ENCODE results near the gene RBM4. TPM values are rescaled to one million over a fixed set of nuclear protein-coding genes. Genes with fewer than 3 reads are reported as not detected.

Gene RBM4
- total and polyA plus RNA-seq, 9 of the 15 experiments (the other 6 are each of a cell fraction or from before 2014, with no cell fraction given) = 81.6 to 233 (median 122) TPM

DNA sequence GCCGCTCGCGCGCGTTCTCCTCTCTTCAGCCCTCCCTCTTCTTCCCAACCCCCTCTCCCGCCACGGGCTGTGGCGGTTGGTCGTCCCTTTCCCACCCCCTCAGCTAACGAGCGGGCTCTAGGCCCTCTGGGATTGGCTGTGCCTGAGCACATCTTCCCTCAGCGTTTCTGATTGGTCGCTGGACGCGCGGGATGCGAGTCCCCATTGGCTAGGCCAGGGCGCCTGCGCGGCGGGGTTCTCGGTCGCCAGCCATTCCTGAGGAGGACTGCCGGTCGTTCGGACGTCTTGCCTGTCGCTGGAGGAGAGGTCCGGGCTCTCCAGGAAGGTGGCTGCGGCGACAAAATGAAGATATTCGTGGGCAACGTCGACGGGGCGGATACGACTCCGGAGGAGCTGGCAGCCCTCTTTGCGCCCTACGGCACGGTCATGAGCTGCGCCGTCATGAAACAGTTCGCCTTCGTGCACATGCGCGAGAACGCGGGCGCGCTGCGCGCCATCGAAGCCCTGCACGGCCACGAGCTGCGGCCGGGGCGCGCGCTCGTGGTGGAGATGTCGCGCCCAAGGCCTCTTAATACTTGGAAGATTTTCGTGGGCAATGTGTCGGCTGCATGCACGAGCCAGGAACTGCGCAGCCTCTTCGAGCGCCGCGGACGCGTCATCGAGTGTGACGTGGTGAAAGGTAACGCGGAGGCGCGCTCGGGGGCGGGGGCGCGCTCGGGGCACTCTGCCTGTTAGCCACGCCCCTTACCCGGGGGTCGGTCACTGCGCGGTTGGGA, 21.9 kb upstream of the RBM4 start, which contains the start of gene RBM14 (continued):
- TF ChIP-seq IRF2 (CRISPR knock-in tag; IDR thresholded peaks at IDR 0.05) (no peak), WHSC1 (IDR thresholded peaks at IDR 0.05; ENCODE audit: low read length) (no peak), TCF3 (CRISPR knock-in tag; IDR thresholded peaks at IDR 0.05) (peak; percentile 2), ZBTB49 (CRISPR knock-in tag; IDR thresholded peaks at IDR 0.05; ENCODE audit: borderline replicate concordance) (no peak), ZFP36 (IDR thresholded peaks at IDR 0.05; ENCODE audit: low read depth, low read length, partially characterized antibody) (no peak), ZNF217 (CRISPR knock-in tag; IDR thresholded peaks at IDR 0.05) (no peak), TBP (optimal IDR thresholded peaks at IDR 0.05; ENCODE audit: low read depth, low read length) (peak; percentile 97), MLX (CRISPR knock-in tag; conservative IDR thresholded peaks at IDR 0.05) (peak in 1 of 2 experiments; percentile 63; a peak in 1 of 4 replicates), PCBP1 (IDR thresholded peaks at IDR 0.05; ENCODE audit: low read depth, low read length, poor library complexity, severe bottlenecking) (no peak), NFIC (IDR thresholded peaks at IDR 0.05) (peak; percentile 64; the same call in 1 of the 2 replicates), CHD2 (IDR thresholded peaks at IDR 0.05; ENCODE audit: low read depth, low read length) (peak; percentile 82), PYGO2 (tag; IDR thresholded peaks at IDR 0.05) (0 out of 2 replicates have a peak, but pooled peaks have one; percentile 30), ZBTB33 (CRISPR knock-in tag; IDR thresholded peaks at IDR 0.05) (no peak), FOSL1 (tag; conservative IDR thresholded peaks at IDR 0.05) (peak; percentile 52; the same call in 1 of the 2 replicates), CHD4 (IDR thresholded peaks at IDR 0.05; ENCODE audit: insufficient read depth, insufficient replicate concordance, low read depth, low read length, poor library complexity, severe bottlenecking) (no peak), NR3C1 (CRISPR knock-in tag; IDR thresholded peaks at IDR 0.05) (0 out of 2 replicates have a peak, but pooled peaks have one; percentile 62), ZNF511 (CRISPR knock-in tag; IDR thresholded peaks at IDR 0.05) (peak; percentile 92), ZBTB1 (CRISPR knock-in tag; IDR thresholded peaks at IDR 0.05; ENCODE audit: borderline replicate concordance, low read depth) (0 out of 2 replicates have a peak, but pooled peaks have one; percentile 54), TAL1 (IDR thresholded peaks at IDR 0.05) (no peak)
- TF ChIP-seq, protein P1, sequence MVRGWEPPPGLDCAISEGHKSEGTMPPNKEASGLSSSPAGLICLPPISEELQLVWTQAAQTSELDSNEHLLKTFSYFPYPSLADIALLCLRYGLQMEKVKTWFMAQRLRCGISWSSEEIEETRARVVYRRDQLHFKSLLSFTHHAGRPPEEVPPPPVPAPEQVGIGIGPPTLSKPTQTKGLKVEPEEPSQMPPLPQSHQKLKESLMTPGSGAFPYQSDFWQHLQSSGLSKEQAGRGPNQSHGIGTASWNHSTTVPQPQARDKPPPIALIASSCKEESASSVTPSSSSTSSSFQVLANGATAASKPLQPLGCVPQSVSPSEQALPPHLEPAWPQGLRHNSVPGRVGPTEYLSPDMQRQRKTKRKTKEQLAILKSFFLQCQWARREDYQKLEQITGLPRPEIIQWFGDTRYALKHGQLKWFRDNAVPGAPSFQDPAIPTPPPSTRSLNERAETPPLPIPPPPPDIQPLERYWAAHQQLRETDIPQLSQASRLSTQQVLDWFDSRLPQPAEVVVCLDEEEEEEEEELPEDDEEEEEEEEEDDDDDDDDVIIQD (CRISPR knock-in tag; IDR thresholded peaks at IDR 0.05) = no peak; the same call in 1 of the 2 replicates
